Calu3 (cell line): ENCODE results near the gene PAQR3. TPM values are rescaled to one million over a fixed set of nuclear protein-coding genes. Genes with fewer than 3 reads are reported as not detected.

Source experiments
- BruUV-seq: library from RNA; stranded (reverse); fragments of 400-500 nt; replicated peaks from 2 replicates; lab custom pipeline; 2021; lab: Mats Ljungman, UMichigan
- CTCF ChIA-PET: fragments of 300-600 bp; sonication (Branson Sonifier 250); formaldehyde crosslinking; loops from one replicate; lab custom pipeline; 2022; ENCODE audit warnings: antibody characterized with exemption; lab: Charles Lee
- DNase-seq: peaks from one replicate; pipeline ENCODE4 v3.0.0; 2022
- H3K27ac Mint-ChIP-seq: one replicate; pipeline ENCODE4 v1.8.0; 2022; ENCODE audit warnings: mixed read lengths; ENCODE audit not compliant: unreplicated experiment
- H3K27me3 Mint-ChIP-seq: one replicate; pipeline ENCODE4 v1.8.0; 2022; ENCODE audit warnings: mixed read lengths; ENCODE audit not compliant: unreplicated experiment
- H3K36me3 Mint-ChIP-seq: one replicate; pipeline ENCODE4 v1.8.0; 2022; ENCODE audit warnings: mild to moderate bottlenecking, moderate library complexity, mixed read lengths; ENCODE audit not compliant: insufficient read depth, unreplicated experiment
- H3K4me1 Mint-ChIP-seq: one replicate; pipeline ENCODE4 v1.8.0; 2022; ENCODE audit warnings: mild to moderate bottlenecking, low read depth, mixed read lengths; ENCODE audit not compliant: unreplicated experiment
- H3K4me3 Mint-ChIP-seq: one replicate; pipeline ENCODE4 v1.8.0; 2022; ENCODE audit warnings: mild to moderate bottlenecking, low read depth, moderate library complexity, mixed read lengths; ENCODE audit not compliant: unreplicated experiment
- H3K9me3 Mint-ChIP-seq: one replicate; pipeline ENCODE4 v1.8.0; 2022; ENCODE audit warnings: low read depth, mixed read lengths; ENCODE audit not compliant: unreplicated experiment
- CTCF ChIP-seq: fragments of 200-600 bp; IDR thresholded peaks from one replicate; pipeline ENCODE4 v1.8.0; 2022; ENCODE audit warnings: antibody characterized with exemption; ENCODE audit not compliant: unreplicated experiment
- intact Hi-C: fragments of 100-400 bp; cut with micrococcal nuclease; formaldehyde crosslinking; loops from one replicate; pipeline ENCODE4 v1.10.0; 2022; ENCODE audit not compliant: unreplicated experiment
- total RNA-seq: library from RNA; stranded (reverse); gene quantifications from 2 replicates; pipeline ENCODE4 v1.2.3, GENCODE V29; 2022

The PAQR3 gene
- total RNA-seq, 1 experiment from 2014 or later = 14.1 TPM

DNA sequence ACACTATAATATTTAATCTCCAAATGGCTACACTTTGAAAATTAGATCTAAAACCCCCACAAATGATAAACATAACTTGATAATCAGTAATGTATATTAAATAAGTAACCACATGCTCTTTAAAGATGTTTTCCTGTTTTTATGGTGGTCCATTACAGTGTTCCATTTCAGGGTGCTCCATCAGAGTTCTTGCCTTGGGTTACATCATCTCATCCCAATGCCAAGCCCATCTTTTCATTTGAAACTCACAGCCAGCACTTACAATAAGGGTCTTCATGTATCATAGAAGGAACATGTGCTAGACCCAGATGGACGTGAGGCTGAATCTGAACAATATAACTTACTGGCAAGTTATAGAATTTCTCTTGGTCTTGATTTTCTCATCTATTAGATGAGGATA lies 10.5 kb upstream of the PAQR3 start:
- TF ChIP-seq CTCF = no peak
- CTCF ChIA-PET = no interaction called here
- peaks cover 3% of the 10 kb centered on the region for H3K9me3 Mint-ChIP-seq
- no peaks in the 10 kb centered on the region for H3K4me1 Mint-ChIP-seq
- H3K27ac Mint-ChIP-seq = no peak overlapping the region
- H3K36me3 Mint-ChIP-seq = no peaks in the 10 kb centered on the region
- no TSS peak for BruUV-seq
- intact Hi-C loops = loop anchor here (5.0 to 10.0 kb wide), 3 partner anchors 93 to 1385 kb away; partner anchors contain the start of gene CFAP299
- H3K27me3 Mint-ChIP-seq = no peaks in the 10 kb centered on the region
- no peak for DNase-seq
- H3K4me3 Mint-ChIP-seq = no peak overlapping the region

DNA sequence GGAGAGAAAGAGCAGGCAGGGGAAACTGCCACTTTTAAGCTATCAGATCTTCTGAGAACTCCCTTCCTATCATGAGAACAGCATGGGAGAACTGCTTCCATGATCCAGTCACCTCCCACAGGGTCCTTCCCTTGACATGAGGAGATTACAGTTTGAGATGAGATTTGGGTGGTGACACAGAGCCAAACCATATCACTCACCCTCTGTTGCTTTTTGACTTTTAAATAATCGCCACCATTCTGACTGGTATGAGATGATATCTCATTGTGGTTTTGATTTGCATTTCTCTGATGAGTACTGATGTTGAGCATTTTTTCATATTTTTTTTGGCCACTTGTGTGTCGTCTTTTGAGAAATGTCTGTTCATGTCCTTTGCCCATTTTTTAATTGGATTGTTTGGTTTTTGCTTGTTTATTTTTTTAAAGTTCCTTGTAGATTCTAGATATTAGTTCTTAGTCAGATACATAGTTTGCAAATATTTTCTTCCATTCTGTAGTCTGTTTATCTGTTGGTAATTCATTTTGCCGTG lies 6.5 kb upstream of the PAQR3 start:
- DNase-seq = no peak
- H3K4me1 Mint-ChIP-seq = no peaks in the 10 kb centered on the region
- H3K27ac Mint-ChIP-seq = no peak overlapping the region
- CTCF ChIA-PET = no interaction called here
- intact Hi-C loops = no loop called here
- H3K4me3 Mint-ChIP-seq = no peak overlapping the region
- H3K9me3 Mint-ChIP-seq = peaks cover 3% of the 10 kb centered on the region
- no peaks in the 10 kb centered on the region for H3K36me3 Mint-ChIP-seq
- BruUV-seq = no TSS peak
- no peak for TF ChIP-seq CTCF
- H3K27me3 Mint-ChIP-seq = no peaks in the 10 kb centered on the region

GRCh38 chr4:78944381-78944780 lies 5.1 kb upstream of the PAQR3 start:
- intact Hi-C loops = no loop called here
- TF ChIP-seq CTCF = no peak
- H3K27me3 Mint-ChIP-seq = no peaks in the 10 kb centered on the region

GRCh38 chr4:78940752-78941151 lies 1.5 kb upstream of the PAQR3 start:
- peaks cover 13% of the 10 kb centered on the region for H3K36me3 Mint-ChIP-seq
- no peaks in the 10 kb centered on the region for H3K9me3 Mint-ChIP-seq
- intact Hi-C loops = no loop called here
- CTCF ChIA-PET = interaction anchor here (0.7 kb wide), 1 partner anchor 514 kb away, joined by 3 read pairs; no protein-coding TSS in a partner anchor
- H3K27me3 Mint-ChIP-seq = no peaks in the 10 kb centered on the region
- H3K27ac Mint-ChIP-seq = no peak overlapping the region
- H3K4me1 Mint-ChIP-seq = no peaks in the 10 kb centered on the region
- no peak for TF ChIP-seq CTCF
- no peak overlapping the region for H3K4me3 Mint-ChIP-seq
- no TSS peak for BruUV-seq
- DNase-seq = no peak

More at GRCh38 chr4:78944381-78944780, 5.1 kb upstream of the PAQR3 start:
- no peaks in the 10 kb centered on the region for H3K4me1 Mint-ChIP-seq
- CTCF ChIA-PET = no interaction called here
- no TSS peak for BruUV-seq
- peaks cover 5% of the 10 kb centered on the region for H3K36me3 Mint-ChIP-seq
- no peak overlapping the region for H3K4me3 Mint-ChIP-seq
- peaks cover 3% of the 10 kb centered on the region for H3K9me3 Mint-ChIP-seq
- no peak overlapping the region for H3K27ac Mint-ChIP-seq
- DNase-seq = no peak
